Measurements from ENCODE around the gene BTNL3.

DNA sequence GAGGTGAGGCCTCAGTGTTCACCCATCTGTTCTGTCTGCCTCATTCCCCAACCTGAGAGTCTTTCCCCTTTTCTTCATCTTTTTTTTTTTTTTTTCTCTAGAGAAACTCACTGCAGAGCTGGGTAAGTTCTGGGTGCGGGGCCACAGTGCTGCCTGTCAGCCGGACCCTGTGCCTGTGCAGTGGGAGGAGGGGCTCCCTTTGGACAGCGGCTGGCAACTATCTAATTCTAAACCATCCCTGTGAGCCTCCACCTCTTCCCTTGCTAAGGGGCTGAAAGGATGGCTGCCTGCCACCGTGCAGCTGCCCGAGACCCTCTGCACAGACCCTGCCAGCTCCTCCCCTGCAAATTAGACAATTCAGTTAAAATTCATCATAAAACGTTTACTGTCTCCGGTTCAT, 65.5 kb downstream of the BTNL3 start:
- TF ChIP-seq POLR2A (IDR thresholded peaks at IDR 0.05; ENCODE audit: low read depth, low read length) (no peak), POLR2AphosphoS5 (IDR thresholded peaks at IDR 0.05; ENCODE audit: insufficient read depth, low read depth, low read length) (no peak), EZH2 (IDR thresholded peaks at IDR 0.05; ENCODE audit: borderline replicate concordance, low read depth, low read length, severe bottlenecking) (no peak), MYC (IDR thresholded peaks at IDR 0.05; ENCODE audit: low read depth, low read length) (no peak), MAX (IDR thresholded peaks at IDR 0.05; ENCODE audit: insufficient read depth, insufficient read length) (no peak), GATA2 (IDR thresholded peaks at IDR 0.05; ENCODE audit: insufficient read depth, insufficient read length, low read depth, low read length) (no peak)
- TF ChIP-seq, protein P1, sequence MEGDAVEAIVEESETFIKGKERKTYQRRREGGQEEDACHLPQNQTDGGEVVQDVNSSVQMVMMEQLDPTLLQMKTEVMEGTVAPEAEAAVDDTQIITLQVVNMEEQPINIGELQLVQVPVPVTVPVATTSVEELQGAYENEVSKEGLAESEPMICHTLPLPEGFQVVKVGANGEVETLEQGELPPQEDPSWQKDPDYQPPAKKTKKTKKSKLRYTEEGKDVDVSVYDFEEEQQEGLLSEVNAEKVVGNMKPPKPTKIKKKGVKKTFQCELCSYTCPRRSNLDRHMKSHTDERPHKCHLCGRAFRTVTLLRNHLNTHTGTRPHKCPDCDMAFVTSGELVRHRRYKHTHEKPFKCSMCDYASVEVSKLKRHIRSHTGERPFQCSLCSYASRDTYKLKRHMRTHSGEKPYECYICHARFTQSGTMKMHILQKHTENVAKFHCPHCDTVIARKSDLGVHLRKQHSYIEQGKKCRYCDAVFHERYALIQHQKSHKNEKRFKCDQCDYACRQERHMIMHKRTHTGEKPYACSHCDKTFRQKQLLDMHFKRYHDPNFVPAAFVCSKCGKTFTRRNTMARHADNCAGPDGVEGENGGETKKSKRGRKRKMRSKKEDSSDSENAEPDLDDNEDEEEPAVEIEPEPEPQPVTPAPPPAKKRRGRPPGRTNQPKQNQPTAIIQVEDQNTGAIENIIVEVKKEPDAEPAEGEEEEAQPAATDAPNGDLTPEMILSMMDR (IDR thresholded peaks at IDR 0.05; ENCODE audit: extremely low read depth in 1 of 2, insufficient read depth in 1 of 2, low read depth in 1 of 2, low read length in 2 of 2): no peak
